Endothelial cell of umbilical vein (primary cell): Measurements from ENCODE around the gene MAP3K12. TPM values are rescaled to one million over a fixed set of nuclear protein-coding genes. Genes with fewer than 3 reads are reported as not detected.
"Not testable (repeated sequence)": the region's sequence is repeated elsewhere in the genome, so short reads cannot be mapped to it uniquely, and the experiment has no call there.

ENCODE experiments used
- BruUV-seq: library from RNA; stranded (reverse); fragments of 400-500 nt; replicated peaks from 2 replicates; lab custom pipeline; 2021; lab: Mats Ljungman, UMichigan
- CTCF ChIA-PET: fragments of 300-600, 350-600 bp; sonication (Branson Sonifier 250); formaldehyde crosslinking; loops from one replicate; lab custom pipeline; 2021; ENCODE audit warnings: antibody characterized with exemption, inconsistent platforms; lab: Charles Lee
- POLR2A ChIA-PET: fragments of 300-600, 350-600 bp; sonication (Branson Sonifier 250); formaldehyde crosslinking; loops from one replicate; lab custom pipeline; 2021; ENCODE audit warnings: antibody characterized with exemption, inconsistent platforms; lab: Charles Lee
- DNase-seq: peaks from one replicate; pipeline ENCODE4 v3.0.0-alpha.2; 2011; ENCODE audit warnings: low read depth, low spot score
- FAIRE-seq: peaks from 2 replicates; lab custom pipeline; 2011; peaks lifted over from hg19 to GRCh38; lab: Jason Lieb, UNC
- H2AFZ ChIP-seq: 2 replicates; pipeline ENCODE4 v1.6.0; 2012; ENCODE audit warnings: low read depth, low read length, control low read depth, inconsistent platforms
- H3K27ac ChIP-seq: 2 replicates; pipeline ENCODE4 v1.5.1; 2011; ENCODE audit warnings: low read depth, mild to moderate bottlenecking, control low read depth, low read length, moderate library complexity; ENCODE audit not compliant: insufficient read depth
- H3K27me3 ChIP-seq, 2 experiments: 2 replicates each; pipeline versions ENCODE4 v1.6.0 to v1.6.1; 2011; ENCODE audit warnings: low read length in 2 of 2, mixed read lengths in 1 of 2; ENCODE audit not compliant: control insufficient read depth in 2 of 2, insufficient read depth in 2 of 2
- H3K36me3 ChIP-seq, 2 experiments: 2 replicates in 1 of 2; 3 replicates in 1 of 2; pipeline ENCODE4 v1.5.1; 2011; ENCODE audit warnings: low read length in 2 of 2, mild to moderate bottlenecking in 1 of 2, moderate library complexity in 1 of 2; ENCODE audit not compliant: control insufficient read depth in 2 of 2, insufficient read depth in 2 of 2; ENCODE audit errors: extremely low read depth in 1 of 2
- H3K4me1 ChIP-seq: 3 replicates; pipeline ENCODE4 v1.5.1; 2011; ENCODE audit warnings: mild to moderate bottlenecking, low read length; ENCODE audit not compliant: control insufficient read depth, insufficient read depth; ENCODE audit errors: extremely low read depth
- H3K4me2 ChIP-seq: 2 replicates; pipeline ENCODE4 v1.6.1; 2011; ENCODE audit warnings: low read length, control low read depth, mixed read lengths; ENCODE audit not compliant: insufficient read depth
- H3K4me3 ChIP-seq, 3 experiments: fragments of 200-600 bp in 1 of 3; sonication (generic), shearing (Covaris generic) in 1 of 3; replicated peaks in 1 of 3; 2 replicates each; pipeline ENCODE4 v1.5.1; 2011 to 2016; ENCODE audit warnings: control low read depth in 3 of 3, low read length in 3 of 3, mild to moderate bottlenecking in 2 of 3, inconsistent platforms in 1 of 3, low read depth in 1 of 3, moderate library complexity in 1 of 3; ENCODE audit not compliant: insufficient read depth in 1 of 3
- H3K79me2 ChIP-seq: 2 replicates; pipeline ENCODE4 v1.6.0; 2012; ENCODE audit warnings: low read length, inconsistent platforms; ENCODE audit not compliant: control insufficient read depth, insufficient read depth
- H3K9ac ChIP-seq: replicated peaks from 2 replicates; pipeline ENCODE3; 2011; ENCODE audit warnings: low read length, control low read depth; ENCODE audit not compliant: insufficient read depth; ENCODE audit errors: extremely low read depth
- H3K9me1 ChIP-seq: replicated peaks from 3 replicates; pipeline ENCODE4 v1.6.0; 2011; ENCODE audit warnings: mild to moderate bottlenecking, low read length; ENCODE audit not compliant: control insufficient read depth, insufficient read depth; ENCODE audit errors: extremely low read depth
- H3K9me3 ChIP-seq: replicated peaks from 2 replicates; pipeline ENCODE4 v1.5.1; 2012; ENCODE audit warnings: low read length, inconsistent platforms; ENCODE audit not compliant: control insufficient read depth, insufficient read depth
- H4K20me1 ChIP-seq: replicated peaks from 2 replicates; pipeline ENCODE3; 2011; ENCODE audit warnings: mild to moderate bottlenecking, low read length; ENCODE audit not compliant: control insufficient read depth, insufficient read depth; ENCODE audit errors: extremely low read depth
- EZH2 ChIP-seq: IDR thresholded peaks from 2 replicates; pipeline ENCODE4 v1.6.1; 2012; ENCODE audit warnings: borderline replicate concordance, low read depth, mild to moderate bottlenecking, moderate library complexity, low read length, inconsistent platforms; ENCODE audit not compliant: severe bottlenecking
- FOS ChIP-seq: IDR thresholded peaks from 2 replicates; pipeline ENCODE4 v1.6.1; 2011; ENCODE audit warnings: mild to moderate bottlenecking, low read length, moderate library complexity, borderline replicate concordance; ENCODE audit not compliant: insufficient read depth
- GATA2 ChIP-seq: IDR thresholded peaks from 2 replicates; pipeline ENCODE4 v1.7.0; 2011; ENCODE audit warnings: low read depth, mild to moderate bottlenecking, moderate library complexity, mixed read lengths, low read length; ENCODE audit not compliant: insufficient read length, insufficient read depth
- JUN ChIP-seq: IDR thresholded peaks from 2 replicates; pipeline ENCODE4 v1.6.1; 2011; ENCODE audit warnings: borderline replicate concordance, low read depth; ENCODE audit not compliant: insufficient read length, insufficient read depth
- MYC ChIP-seq: IDR thresholded peaks from one replicate; pipeline ENCODE4 v1.6.1; 2011; ENCODE audit warnings: mild to moderate bottlenecking, low read depth, low read length
- POLR2A ChIP-seq: IDR thresholded peaks from 2 replicates; pipeline ENCODE4 v1.6.1; 2012; ENCODE audit warnings: low read depth, mild to moderate bottlenecking, control low read depth, low read length
- POLR2AphosphoS5 ChIP-seq: IDR thresholded peaks from 2 replicates; pipeline ENCODE4 v1.6.1; 2012; ENCODE audit warnings: low read depth, mild to moderate bottlenecking, control low read depth, low read length, moderate library complexity; ENCODE audit not compliant: insufficient read depth
- dilution Hi-C: fragments of 300-500 bp; cut with MboI; formaldehyde crosslinking; loops from one replicate; pipeline ENCODE4 v1.15.0; 2019; ENCODE audit warnings: low sequenced_read_pairs; ENCODE audit not compliant: extremely low pct_ligation_motif_present
- intact Hi-C: fragments of 100-400 bp; cut with micrococcal nuclease; formaldehyde crosslinking; loops from one replicate; pipeline ENCODE4 v1.10.0; 2022
- polyA plus RNA-seq, 4 experiments: library from polyadenylated mRNA; depleted of rRNA in 3 of 4; stranded (reverse) in 3 of 4; unstranded in 1 of 4; fragments of >200 nt; gene quantifications; 2 replicates each; pipeline versions ENCODE4 v1.2.1 to v1.2.3, GENCODE V29; 2011 to 2012; ENCODE audit warnings: missing spikeins in 1 of 4
- total RNA-seq: library from RNA; stranded (reverse); gene quantifications from 2 replicates; pipeline ENCODE4 v1.2.3, GENCODE V29; 2021
- TF ChIP-seq, protein P1 (sequence below), 2 donors: IDR thresholded peaks; 1 replicate in 1 of 2; 2 replicates in 1 of 2; pipeline ENCODE4 v1.5.1; 2011; ENCODE audit warnings: low read length in 2 of 2, mild to moderate bottlenecking in 2 of 2, moderate library complexity in 2 of 2, control low read depth in 1 of 2, inconsistent platforms in 1 of 2, low read depth in 1 of 2; ENCODE audit not compliant: insufficient read depth in 1 of 2; ENCODE audit errors: extremely low read depth in 1 of 2
- TF ChIP-seq, protein P2 (sequence below): IDR thresholded peaks from 2 replicates; pipeline ENCODE4 v1.6.1; 2011; ENCODE audit not compliant: insufficient read depth, insufficient read length

The MAP3K12 gene
- total and polyA plus RNA-seq, 2 donors (not counting 3 experiments of a cell fraction or from before 2014, with no cell fraction given): 29.3 to 66.2 TPM

- Histone ChIP-seq H4K20me1 (no peaks in the 10 kb centered on the region), H3K9ac (peak within 1 kb of the TSS; percentile 88), H3K27ac (peak within 1 kb of the TSS; percentile 65), H2AFZ (peak within 1 kb of the TSS; percentile 97), H3K36me3 (peaks cover 0 to 4% of the 10 kb centered on the region in 2 experiments), H3K27me3 (no peaks in the 10 kb centered on the region), H3K4me1 (peaks cover 12% of the 10 kb centered on the region), H3K9me1 (no peaks in the 10 kb centered on the region), H3K4me3 (peak within 1 kb of the TSS; percentile 65 to 99 (median 96)), H3K9me3 (no peaks in the 10 kb centered on the region), H3K79me2 (peaks cover 16% of the 10 kb centered on the region), H3K4me2 (peak within 1 kb of the TSS; percentile 96)
- BruUV-seq: TSS peak; percentile 52
- no peak for TF ChIP-seq MYC
- TF ChIP-seq POLR2AphosphoS5: peak; percentile 79
- TF ChIP-seq, protein P1, sequence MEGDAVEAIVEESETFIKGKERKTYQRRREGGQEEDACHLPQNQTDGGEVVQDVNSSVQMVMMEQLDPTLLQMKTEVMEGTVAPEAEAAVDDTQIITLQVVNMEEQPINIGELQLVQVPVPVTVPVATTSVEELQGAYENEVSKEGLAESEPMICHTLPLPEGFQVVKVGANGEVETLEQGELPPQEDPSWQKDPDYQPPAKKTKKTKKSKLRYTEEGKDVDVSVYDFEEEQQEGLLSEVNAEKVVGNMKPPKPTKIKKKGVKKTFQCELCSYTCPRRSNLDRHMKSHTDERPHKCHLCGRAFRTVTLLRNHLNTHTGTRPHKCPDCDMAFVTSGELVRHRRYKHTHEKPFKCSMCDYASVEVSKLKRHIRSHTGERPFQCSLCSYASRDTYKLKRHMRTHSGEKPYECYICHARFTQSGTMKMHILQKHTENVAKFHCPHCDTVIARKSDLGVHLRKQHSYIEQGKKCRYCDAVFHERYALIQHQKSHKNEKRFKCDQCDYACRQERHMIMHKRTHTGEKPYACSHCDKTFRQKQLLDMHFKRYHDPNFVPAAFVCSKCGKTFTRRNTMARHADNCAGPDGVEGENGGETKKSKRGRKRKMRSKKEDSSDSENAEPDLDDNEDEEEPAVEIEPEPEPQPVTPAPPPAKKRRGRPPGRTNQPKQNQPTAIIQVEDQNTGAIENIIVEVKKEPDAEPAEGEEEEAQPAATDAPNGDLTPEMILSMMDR (IDR thresholded peaks at IDR 0.05; ENCODE audit: extremely low read depth in 1 of 2, insufficient read depth in 1 of 2, low read depth in 1 of 2, low read length in 2 of 2): no peak
- no peak for TF ChIP-seq GATA2
- TF ChIP-seq POLR2A: peak; percentile 94
- TF ChIP-seq, protein P2, sequence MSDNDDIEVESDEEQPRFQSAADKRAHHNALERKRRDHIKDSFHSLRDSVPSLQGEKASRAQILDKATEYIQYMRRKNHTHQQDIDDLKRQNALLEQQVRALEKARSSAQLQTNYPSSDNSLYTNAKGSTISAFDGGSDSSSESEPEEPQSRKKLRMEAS: no peak
- no peak for TF ChIP-seq JUN
- no peak for TF ChIP-seq FOS
- TF ChIP-seq EZH2: no peak
- dilution Hi-C loops: no loop called here
- FAIRE-seq (peak; percentile 98), DNase-seq (peak; percentile 99)
- ChIA-PET POLR2A (interaction anchor here (0.5 to 1.2 kb wide), 5 partner anchors 9 to 62 kb away, joined by 3 to 14 read pairs (median 4); partner anchors contain the start of gene TARBP2), CTCF (interaction anchor here (0.6 to 1.9 kb wide), 8 partner anchors 9 to 464 kb away, joined by 3 to 10 read pairs (median 4); partner anchors contain the start of genes AAAS and SP1)
- intact Hi-C loops: loop anchor here (1.0 kb wide), 2 partner anchors 10 to 61 kb away; partner anchors contain the start of gene SP1
Observed at GRCh38 chr12:53441040-53441833, 58.0 kb downstream of the MAP3K12 start, which contains the start of gene PRR13. Gene PRR13, plus strand, starts transcription at chr12:53441734. Its CDS starts 981 bp downstream, at chr12:53442715.

- H3K27ac ChIP-seq, dilution Hi-C loops, H4K20me1 ChIP-seq, POLR2A ChIA-PET, H2AFZ ChIP-seq, H3K9me1 ChIP-seq, DNase-seq, H3K4me2 ChIP-seq, H3K9me3 ChIP-seq, FAIRE-seq, intact Hi-C loops, H3K36me3 ChIP-seq, H3K4me3 ChIP-seq, H3K9ac ChIP-seq, BruUV-seq, H3K27me3 ChIP-seq: not testable (repeated sequence)
- Histone ChIP-seq H3K4me1 (peaks cover 12% of the 10 kb centered on the region), H3K79me2 (peaks cover 16% of the 10 kb centered on the region)
- CTCF ChIA-PET: interaction anchor here (0.6 to 1.9 kb wide), 5 partner anchors 8 to 119 kb away, joined by 3 to 5 read pairs (median 5); partner anchors contain the start of gene AAAS
Observed at GRCh38 chr12:53439582-53439981, 59.7 kb downstream of the MAP3K12 start.
